ENCODE measurements around the gene ESRP2.

The ESRP2 gene

DNA sequence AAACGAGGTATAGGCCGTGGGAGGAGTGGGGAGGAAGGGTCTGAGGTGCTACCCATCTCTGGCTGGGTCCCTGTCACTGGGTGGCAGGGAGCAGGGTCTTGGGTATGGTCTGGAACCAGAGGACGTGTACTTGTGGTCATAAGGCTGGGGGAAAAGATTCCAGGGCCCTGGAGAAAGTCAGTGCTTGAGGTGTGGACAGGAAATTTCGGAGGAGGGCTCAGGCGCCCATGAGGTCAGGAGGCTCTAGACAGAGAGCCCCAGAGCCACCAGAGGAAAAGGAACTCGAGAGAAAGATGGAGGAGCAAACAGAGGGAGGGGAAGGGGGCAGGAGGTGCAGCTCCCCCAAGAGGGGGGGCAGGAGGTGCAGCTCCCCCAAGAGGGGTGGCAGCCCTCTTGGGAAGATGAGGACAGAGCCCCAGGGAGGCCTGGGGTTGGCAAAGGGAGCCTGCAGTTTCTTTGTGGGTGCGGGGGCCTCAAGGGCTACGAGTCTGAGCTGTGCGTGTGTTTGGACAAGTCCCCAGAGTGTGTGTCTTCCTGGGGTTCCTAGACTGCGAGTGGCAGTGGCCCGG is 27.7 kb upstream of the ESRP2 start:
- TF ChIP-seq, protein P1, sequence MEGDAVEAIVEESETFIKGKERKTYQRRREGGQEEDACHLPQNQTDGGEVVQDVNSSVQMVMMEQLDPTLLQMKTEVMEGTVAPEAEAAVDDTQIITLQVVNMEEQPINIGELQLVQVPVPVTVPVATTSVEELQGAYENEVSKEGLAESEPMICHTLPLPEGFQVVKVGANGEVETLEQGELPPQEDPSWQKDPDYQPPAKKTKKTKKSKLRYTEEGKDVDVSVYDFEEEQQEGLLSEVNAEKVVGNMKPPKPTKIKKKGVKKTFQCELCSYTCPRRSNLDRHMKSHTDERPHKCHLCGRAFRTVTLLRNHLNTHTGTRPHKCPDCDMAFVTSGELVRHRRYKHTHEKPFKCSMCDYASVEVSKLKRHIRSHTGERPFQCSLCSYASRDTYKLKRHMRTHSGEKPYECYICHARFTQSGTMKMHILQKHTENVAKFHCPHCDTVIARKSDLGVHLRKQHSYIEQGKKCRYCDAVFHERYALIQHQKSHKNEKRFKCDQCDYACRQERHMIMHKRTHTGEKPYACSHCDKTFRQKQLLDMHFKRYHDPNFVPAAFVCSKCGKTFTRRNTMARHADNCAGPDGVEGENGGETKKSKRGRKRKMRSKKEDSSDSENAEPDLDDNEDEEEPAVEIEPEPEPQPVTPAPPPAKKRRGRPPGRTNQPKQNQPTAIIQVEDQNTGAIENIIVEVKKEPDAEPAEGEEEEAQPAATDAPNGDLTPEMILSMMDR (IDR thresholded peaks at IDR 0.05; ENCODE audit: insufficient read depth, missing control alignments): no peak
- FAIRE-seq: no peak
- no peak for DNase-seq (ENCODE audit: insufficient read length, low spot score)

DNA sequence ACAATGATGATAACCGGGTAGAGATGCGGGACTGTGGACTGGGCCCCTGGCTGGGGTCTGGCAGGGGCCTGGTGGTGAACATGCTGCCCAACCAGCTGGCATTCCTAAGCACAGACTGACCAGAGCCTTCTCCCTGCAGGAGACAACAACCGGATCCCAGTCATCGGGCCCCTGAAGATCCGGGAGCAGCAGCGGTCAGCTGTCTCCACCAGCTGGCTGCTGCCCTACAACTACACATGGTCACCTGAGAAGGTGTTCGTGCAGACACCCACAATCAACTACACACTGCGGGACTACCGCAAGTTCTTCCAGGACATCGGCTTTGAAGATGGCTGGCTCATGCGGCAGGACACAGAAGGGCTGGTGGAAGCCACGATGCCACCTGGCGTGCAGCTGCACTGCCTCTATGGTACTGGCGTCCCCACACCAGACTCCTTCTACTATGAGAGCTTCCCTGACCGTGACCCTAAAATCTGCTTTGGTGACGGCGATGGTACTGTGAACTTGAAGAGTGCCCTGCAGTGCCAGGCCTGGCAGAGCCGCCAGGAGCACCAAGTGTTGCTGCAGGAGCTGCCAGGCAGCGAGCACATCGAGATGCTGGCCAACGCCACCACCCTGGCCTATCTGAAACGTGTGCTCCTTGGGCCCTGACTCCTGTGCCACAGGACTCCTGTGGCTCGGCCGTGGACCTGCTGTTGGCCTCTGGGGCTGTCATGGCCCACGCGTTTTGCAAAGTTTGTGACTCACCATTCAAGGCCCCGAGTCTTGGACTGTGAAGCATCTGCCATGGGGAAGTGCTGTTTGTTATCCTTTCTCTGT is 23.3 kb upstream of the ESRP2 start:
- FAIRE-seq: no peak
- DNase-seq (ENCODE audit: insufficient read length, low spot score): no peak
- TF ChIP-seq, protein P1 (IDR thresholded peaks at IDR 0.05; ENCODE audit: insufficient read depth, missing control alignments): no peak

DNA sequence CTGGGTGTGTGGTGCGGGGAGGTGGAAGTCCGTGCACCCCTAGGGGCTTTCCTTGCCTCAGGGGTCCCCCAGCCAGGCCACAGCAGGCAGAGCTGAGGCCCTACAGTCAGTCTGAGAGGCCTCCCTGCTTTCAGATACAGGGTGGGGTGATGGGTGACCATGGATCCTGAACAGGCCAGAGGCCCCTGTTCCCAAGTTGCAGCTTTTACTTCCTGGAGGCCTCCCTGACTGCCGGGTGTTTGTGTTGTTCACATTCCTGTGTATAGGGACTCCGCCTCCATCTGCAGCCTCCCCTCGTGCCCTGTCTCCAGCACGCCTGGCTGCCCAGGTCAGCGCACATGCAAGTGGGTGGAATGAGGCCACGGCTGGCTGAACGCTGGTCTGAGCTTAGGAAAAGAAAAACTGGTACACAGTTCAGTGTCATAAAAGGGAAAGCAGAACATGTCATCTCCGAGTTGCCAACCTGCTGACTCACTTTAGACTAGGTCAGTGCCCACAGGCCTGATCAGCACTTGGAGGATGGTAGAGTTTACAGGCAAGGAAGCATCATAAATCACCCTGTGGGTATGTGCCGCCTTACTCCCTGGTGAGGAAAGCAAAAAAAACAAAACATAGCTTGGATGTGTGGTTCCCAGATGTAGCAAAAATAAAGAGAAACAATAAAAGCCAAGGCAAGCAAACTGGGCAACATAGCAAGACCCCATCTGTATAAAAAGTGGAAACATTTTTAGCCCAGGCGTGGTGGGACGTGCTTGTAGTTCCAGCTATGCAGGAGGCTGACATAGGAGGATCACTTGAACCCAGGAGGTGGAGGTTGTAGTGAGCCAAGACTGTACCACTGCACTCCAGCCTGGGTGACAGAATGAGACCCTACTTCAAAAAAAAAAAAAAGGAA is 22.2 kb upstream of the ESRP2 start:
- TF ChIP-seq, protein P1 (IDR thresholded peaks at IDR 0.05; ENCODE audit: insufficient read depth, missing control alignments): no peak
- no peak for FAIRE-seq
- no peak for DNase-seq (ENCODE audit: insufficient read length, low spot score)

DNA sequence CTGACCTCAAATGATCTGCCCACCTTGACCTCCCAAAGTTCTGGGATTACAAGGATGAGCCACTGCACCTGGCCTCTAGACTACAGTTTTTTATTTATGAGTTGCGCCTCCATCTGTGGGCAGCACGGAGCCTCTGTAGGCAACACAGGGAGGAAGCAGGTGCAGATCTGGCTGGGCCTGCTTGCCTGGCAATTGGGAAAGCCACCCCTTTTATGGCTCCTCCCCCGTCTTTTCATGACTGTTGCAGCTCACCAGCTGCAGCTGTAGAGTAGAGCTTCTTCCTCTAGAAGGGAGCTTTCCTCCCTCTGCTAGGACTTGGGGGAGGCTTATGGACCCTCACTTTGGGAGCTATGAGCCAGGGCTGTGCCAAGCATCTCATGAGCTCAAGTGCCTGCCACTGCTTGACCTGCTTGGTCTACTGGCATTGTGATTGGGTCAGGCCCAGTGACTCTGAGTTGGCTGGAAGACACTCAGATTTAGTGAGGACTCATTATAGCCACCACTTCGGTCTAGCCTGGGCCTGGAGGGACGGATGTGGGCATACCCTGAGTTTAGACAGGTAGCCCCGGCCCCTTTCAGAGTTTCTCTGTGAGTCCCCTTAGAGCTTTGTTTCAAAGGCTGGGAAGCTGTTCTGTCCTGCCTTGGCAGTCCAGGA is 21.5 kb upstream of the ESRP2 start:
- TF ChIP-seq, protein P1 (IDR thresholded peaks at IDR 0.05; ENCODE audit: insufficient read depth, missing control alignments): no peak
- FAIRE-seq: no peak
- no peak for DNase-seq (ENCODE audit: insufficient read length, low spot score)

DNA sequence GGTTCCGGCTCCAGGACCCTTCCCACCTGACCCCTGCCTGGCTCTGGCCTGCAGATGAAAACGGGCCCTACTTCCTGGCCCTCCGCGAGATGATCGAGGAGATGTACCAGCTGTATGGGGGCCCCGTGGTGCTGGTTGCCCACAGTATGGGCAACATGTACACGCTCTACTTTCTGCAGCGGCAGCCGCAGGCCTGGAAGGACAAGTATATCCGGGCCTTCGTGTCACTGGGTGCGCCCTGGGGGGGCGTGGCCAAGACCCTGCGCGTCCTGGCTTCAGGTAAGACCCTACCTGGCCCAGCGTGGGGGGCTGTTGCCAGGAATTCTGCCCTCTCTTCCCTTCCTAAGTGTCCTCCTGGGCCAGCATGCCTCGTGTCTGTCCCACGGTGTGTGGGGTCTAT is 19.8 kb upstream of the ESRP2 start:
- no peak for DNase-seq (ENCODE audit: insufficient read length, low spot score)
- FAIRE-seq: no peak
- TF ChIP-seq, protein P1 (IDR thresholded peaks at IDR 0.05; ENCODE audit: insufficient read depth, missing control alignments): no peak

DNA sequence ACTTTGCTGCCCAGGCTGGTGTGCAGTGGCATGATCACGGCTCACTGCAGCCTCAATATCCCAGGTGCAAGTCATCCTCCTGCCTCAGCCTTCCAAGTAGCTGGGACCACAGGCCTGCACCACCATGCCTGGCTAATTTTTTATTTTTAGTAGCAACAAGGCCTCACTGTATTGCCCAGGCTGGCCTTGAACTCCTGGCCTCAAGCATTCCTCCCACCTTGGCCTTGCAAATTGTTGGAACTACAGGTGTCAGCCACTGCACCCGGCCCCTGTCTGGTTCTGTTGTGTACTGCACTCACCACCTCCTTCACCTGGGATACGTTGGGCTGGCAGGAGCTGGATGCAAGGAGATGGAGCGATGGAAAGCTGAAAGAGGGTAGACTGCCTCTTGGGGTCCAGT is 17.8 kb upstream of the ESRP2 start:
- FAIRE-seq: no peak
- TF ChIP-seq, protein P1 (IDR thresholded peaks at IDR 0.05; ENCODE audit: insufficient read depth, missing control alignments): no peak

More for the DNA sequence above, 17.8 kb upstream of the ESRP2 start:
- DNase-seq (ENCODE audit: insufficient read length, low spot score): no peak

All from D721Med (cell line).